B cell (primary cell): ENCODE results near the gene IL31. TPM values are rescaled to one million over a fixed set of nuclear protein-coding genes. Genes with fewer than 3 reads are reported as not detected.

Experiments
- ATAC-seq: fragments of 200-7000 bp; cut with Tn5 transposase; one replicate; pipeline ENCODE4 v1.10.0; 2021; ENCODE audit warnings: low read depth, mild to moderate bottlenecking, moderate number of reproducible peaks, moderate library complexity
- CTCF ChIA-PET: fragments of 350-600 bp; sonication (Branson Sonifier 250); formaldehyde crosslinking; loops from one replicate; lab custom pipeline; 2021; ENCODE audit warnings: antibody characterized with exemption, inconsistent platforms; lab: Charles Lee
- POLR2A ChIA-PET: fragments of 350-600 bp; sonication (Branson Sonifier 250); formaldehyde crosslinking; loops from one replicate; lab custom pipeline; 2021; ENCODE audit warnings: antibody characterized with exemption; lab: Charles Lee
- DNase-seq: peaks from one replicate; pipeline ENCODE4 v3.0.0; 2013
- H2AFZ ChIP-seq: 2 replicates; pipeline ENCODE4 v1.6.1; 2012; ENCODE audit warnings: mild to moderate bottlenecking, low read depth, low read length; ENCODE audit not compliant: insufficient read depth, poor library complexity, severe bottlenecking
- H3K27ac ChIP-seq, 2 donors: 1 replicate in 1 of 2; 2 replicates in 1 of 2; pipeline ENCODE4 v1.5.1; 2012 to 2013; ENCODE audit warnings: low read length in 2 of 2, mild to moderate bottlenecking in 2 of 2, moderate library complexity in 1 of 2
- H3K27me3 ChIP-seq, 4 experiments: fragments of 200-600 bp in 1 of 4; sonication (generic) in 1 of 4; replicated peaks in 1 of 4; 1 replicate in 2 of 4; 2 replicates in 2 of 4; pipeline versions ENCODE4 v1.6.1 to v1.7.0; 2013 to 2016; ENCODE audit warnings: low read length in 3 of 4, mild to moderate bottlenecking in 2 of 4, mixed read lengths in 1 of 4, moderate library complexity in 1 of 4; ENCODE audit not compliant: insufficient read depth in 4 of 4, control insufficient read depth in 3 of 4; ENCODE audit errors: control extremely low read depth in 1 of 4
- H3K36me3 ChIP-seq, 2 experiments: replicated peaks in 1 of 2; 1 replicate in 1 of 2; 2 replicates in 1 of 2; pipeline versions ENCODE4 v1.6.1 to v1.7.1; 2013; ENCODE audit warnings: low read length in 1 of 2; ENCODE audit not compliant: insufficient read depth in 2 of 2, control insufficient read depth in 1 of 2; ENCODE audit errors: control extremely low read depth in 1 of 2, extremely low read depth in 1 of 2
- H3K4me1 ChIP-seq, 2 donors: fragments of 200-600 bp in 1 of 2; sonication (generic) in 1 of 2; 1 replicate in 1 of 2; 2 replicates in 1 of 2; pipeline versions ENCODE4 v1.5.1 to v1.6.1; 2013 to 2017; ENCODE audit warnings: low read length in 2 of 2; ENCODE audit not compliant: control insufficient read depth in 2 of 2, insufficient read depth in 2 of 2
- H3K4me2 ChIP-seq: replicated peaks from 2 replicates; pipeline ENCODE3; 2012; ENCODE audit warnings: mild to moderate bottlenecking, low read depth, low read length; ENCODE audit not compliant: poor library complexity, severe bottlenecking
- H3K4me3 ChIP-seq, 5 experiments: fragments of 200-600 bp in 1 of 5; sonication (generic) in 1 of 5; 1 replicate in 3 of 5; 2 replicates in 2 of 5; pipeline versions ENCODE4 v1.5.1 to v1.7.0; 2011 to 2016; ENCODE audit warnings: low read length in 4 of 5, mild to moderate bottlenecking in 4 of 5, low read depth in 2 of 5, control low read depth in 1 of 5, moderate library complexity in 1 of 5; ENCODE audit not compliant: insufficient read depth in 1 of 5; ENCODE audit errors: control extremely low read depth in 1 of 5, extremely low read depth in 1 of 5
- H3K79me2 ChIP-seq: fragments of 200-600 bp; sonication (generic); one replicate; pipeline ENCODE4 v1.6.0; 2016; ENCODE audit warnings: low read length; ENCODE audit not compliant: control insufficient read depth, insufficient read depth
- H3K9ac ChIP-seq: fragments of 200-600 bp; sonication (generic); 2 replicates; pipeline ENCODE4 v1.6.1; 2017; ENCODE audit warnings: mild to moderate bottlenecking, low read length, moderate library complexity
- H3K9me3 ChIP-seq, 3 donors: one replicate each; pipeline versions ENCODE4 v1.6.1 to v1.7.1; 2013; ENCODE audit warnings: low read length in 2 of 3; ENCODE audit not compliant: control insufficient read depth in 2 of 3, insufficient read depth in 1 of 3; ENCODE audit errors: control extremely low read depth in 1 of 3
- H4K20me1 ChIP-seq: 2 replicates; pipeline ENCODE4 v1.6.0; 2012; ENCODE audit warnings: mild to moderate bottlenecking, low read length; ENCODE audit not compliant: insufficient read depth, control insufficient read depth, poor library complexity, severe bottlenecking
- H3K27ac Mint-ChIP-seq: one replicate; pipeline ENCODE4 v1.8.0; 2021; ENCODE audit warnings: mixed read lengths
- H3K27me3 Mint-ChIP-seq: one replicate; pipeline ENCODE4 v1.8.0; 2021; ENCODE audit warnings: mixed read lengths
- H3K4me1 Mint-ChIP-seq: one replicate; pipeline ENCODE4 v1.8.0; 2021; ENCODE audit warnings: mixed read lengths
- H3K4me3 Mint-ChIP-seq: one replicate; pipeline ENCODE4 v1.8.0; 2021; ENCODE audit warnings: mixed read lengths
- H3K9me3 Mint-ChIP-seq: one replicate; pipeline ENCODE4 v1.8.0; 2022; ENCODE audit warnings: mixed read lengths; ENCODE audit not compliant: insufficient read depth
- CTCF ChIP-seq: fragments of 200-600 bp; IDR thresholded peaks from one replicate; pipeline ENCODE4 v1.8.0; 2022; ENCODE audit warnings: antibody characterized with exemption, mild to moderate bottlenecking
- EZH2 ChIP-seq: IDR thresholded peaks from 2 replicates; pipeline ENCODE4 v1.6.1; 2012; ENCODE audit warnings: borderline replicate concordance, low read depth, mild to moderate bottlenecking, moderate library complexity, low read length; ENCODE audit not compliant: insufficient read depth, poor library complexity, severe bottlenecking
- WGBS: methylation state at CpG from one replicate; pipeline ENCODE4 v1.1.5; 2013; ENCODE audit warnings: missing lambda C conversion rate; ENCODE audit not compliant: insufficient coverage; 5-methylcytosine and 5-hydroxymethylcytosine counted together
- intact Hi-C: fragments of 100-400 bp; cut with micrococcal nuclease; formaldehyde crosslinking; loops from one replicate; pipeline ENCODE4 v1.10.0; 2022
- polyA plus RNA-seq: library from polyadenylated mRNA; depleted of rRNA; stranded (reverse); fragments of >200 nt; gene quantifications from 2 replicates; pipeline ENCODE4 v1.2.3, GENCODE V29; 2012
- total RNA-seq, 2 donors: library from RNA; stranded (reverse); fragments of 120-200 nt in 1 of 2; gene quantifications; 1 replicate in 1 of 2; 2 replicates in 1 of 2; pipeline versions ENCODE4 v1.2.3 to v1.2.4, GENCODE V29; 2013 to 2022

The IL31 gene
- total and polyA plus RNA-seq, 2 donors (not counting 1 experiment from before 2014, with no cell fraction given), result not detected

GRCh38 chr12:122159882-122160281 lies 14.1 kb downstream of the IL31 start:
- ChIA-PET POLR2A (no interaction called here), CTCF (interaction anchor here (0.9 to 1.0 kb wide), 2 partner anchors 36 to 312 kb away, joined by 3 read pairs; no protein-coding TSS in a partner anchor)
- H3K4me3 Mint-ChIP-seq, result no peak overlapping the region
- Histone ChIP-seq H3K27me3 (no peaks in the 10 kb centered on the region), H3K4me2 (no peak overlapping the region), H2AFZ (no peak overlapping the region), H3K9ac (no peak overlapping the region), H3K79me2 (no peaks in the 10 kb centered on the region), H3K36me3 (no peaks in the 10 kb centered on the region), H3K4me3 (no peak overlapping the region), H3K9me3 (no peaks in the 10 kb centered on the region), H4K20me1 (no peaks in the 10 kb centered on the region), H3K4me1 (no peaks in the 10 kb centered on the region), H3K27ac (no peak overlapping the region)
- no peak overlapping the region for H3K27ac Mint-ChIP-seq
- ATAC-seq (no peak), DNase-seq (no peak)
- H3K4me1 Mint-ChIP-seq, result no peaks in the 10 kb centered on the region
- no peak for TF ChIP-seq CTCF
- no peak for TF ChIP-seq EZH2
- intact Hi-C loops, result no loop called here
- H3K27me3 Mint-ChIP-seq, result peaks cover 6% of the 10 kb centered on the region
- H3K9me3 Mint-ChIP-seq, result no peaks in the 10 kb centered on the region
- 95% methylated on average over 3 of the region's 4 CpGs for WGBS

GRCh38 chr12:122158700-122159285 lies 15.2 kb downstream of the IL31 start:
- intact Hi-C loops, result no loop called here
- no peak overlapping the region for H2AFZ ChIP-seq
- H3K4me3 ChIP-seq, result no peak overlapping the region
- no peaks in the 10 kb centered on the region for H3K36me3 ChIP-seq
- no peaks in the 10 kb centered on the region for H4K20me1 ChIP-seq
- H3K79me2 ChIP-seq, result no peaks in the 10 kb centered on the region
- TF ChIP-seq EZH2 (no peak), CTCF (no peak)
- no peak overlapping the region for H3K4me2 ChIP-seq
- CTCF ChIA-PET, result interaction anchor here (0.7 to 1.0 kb wide), 2 partner anchors 222 to 1797 kb away, joined by 3 to 4 read pairs; no protein-coding TSS in a partner anchor
- Mint-ChIP-seq H3K27ac (no peak overlapping the region), H3K4me3 (no peak overlapping the region), H3K9me3 (no peaks in the 10 kb centered on the region), H3K27me3 (peaks cover 4% of the 10 kb centered on the region), H3K4me1 (no peaks in the 10 kb centered on the region)
- WGBS, result 96% methylated on average over 4 of the region's 7 CpGs
- no peaks in the 10 kb centered on the region for H3K27me3 ChIP-seq
- H3K9me3 ChIP-seq, result no peaks in the 10 kb centered on the region
- no peak overlapping the region for H3K9ac ChIP-seq
- no peak for DNase-seq
- no peaks in the 10 kb centered on the region for H3K4me1 ChIP-seq
- no peak overlapping the region for H3K27ac ChIP-seq
- ATAC-seq, result no peak
- POLR2A ChIA-PET, result no interaction called here
